Stimulated activated CD8-positive, alpha-beta memory T cell treated with anti-CD3 and anti-CD28 coated beads, Interleukin-15, amount 100 ng/mL, for 4 hours (primary cell): Measurements from ENCODE around the gene EVA1A.
"Not testable (repeated sequence)": the region's sequence is repeated elsewhere in the genome, so short reads cannot be mapped to it uniquely, and the experiment has no call there.

ENCODE experiments used
- DNase-seq, 2 donors: peaks; one replicate each; pipeline ENCODE4 v3.0.0-alpha.2; 2020; ENCODE audit warnings: low read depth in 2 of 2

Gene EVA1A

DNA sequence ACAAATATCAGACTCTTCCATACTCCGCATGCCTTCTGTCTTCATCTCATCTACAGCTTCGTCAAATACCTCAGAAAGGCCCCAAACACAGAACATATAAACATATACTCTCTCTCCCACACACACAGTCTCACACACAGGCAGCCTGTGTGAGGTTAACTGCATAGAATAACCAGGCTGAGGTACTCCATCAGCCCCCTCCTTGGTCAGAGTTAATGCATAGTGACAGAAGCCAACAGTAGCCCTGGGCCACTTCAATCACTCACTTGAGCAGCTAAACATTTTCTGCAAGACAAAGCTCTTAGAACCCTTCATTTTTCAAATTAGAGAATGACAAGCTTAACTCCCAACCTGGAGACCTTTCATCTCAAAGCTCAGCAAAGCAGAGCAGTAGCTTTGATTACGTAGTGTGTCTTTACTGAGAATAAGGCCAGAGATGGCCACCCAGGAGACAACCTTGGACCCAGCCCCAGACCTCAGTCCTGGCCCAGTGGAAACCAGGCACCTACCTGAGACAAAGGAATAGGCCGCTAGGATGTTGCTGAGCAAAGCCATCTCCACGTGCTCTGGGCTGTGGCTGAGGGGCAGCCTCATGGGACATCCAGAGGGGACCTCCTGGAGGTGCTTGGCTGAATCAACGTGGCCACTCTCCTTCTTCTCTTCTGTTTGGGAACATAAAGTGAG is 43.0 kb downstream of the EVA1A start:
- DNase-seq, result no peak

GRCh38 chr2:75516378-75517360 is 44.1 kb downstream of the EVA1A start:
- no peak for DNase-seq

DNA sequence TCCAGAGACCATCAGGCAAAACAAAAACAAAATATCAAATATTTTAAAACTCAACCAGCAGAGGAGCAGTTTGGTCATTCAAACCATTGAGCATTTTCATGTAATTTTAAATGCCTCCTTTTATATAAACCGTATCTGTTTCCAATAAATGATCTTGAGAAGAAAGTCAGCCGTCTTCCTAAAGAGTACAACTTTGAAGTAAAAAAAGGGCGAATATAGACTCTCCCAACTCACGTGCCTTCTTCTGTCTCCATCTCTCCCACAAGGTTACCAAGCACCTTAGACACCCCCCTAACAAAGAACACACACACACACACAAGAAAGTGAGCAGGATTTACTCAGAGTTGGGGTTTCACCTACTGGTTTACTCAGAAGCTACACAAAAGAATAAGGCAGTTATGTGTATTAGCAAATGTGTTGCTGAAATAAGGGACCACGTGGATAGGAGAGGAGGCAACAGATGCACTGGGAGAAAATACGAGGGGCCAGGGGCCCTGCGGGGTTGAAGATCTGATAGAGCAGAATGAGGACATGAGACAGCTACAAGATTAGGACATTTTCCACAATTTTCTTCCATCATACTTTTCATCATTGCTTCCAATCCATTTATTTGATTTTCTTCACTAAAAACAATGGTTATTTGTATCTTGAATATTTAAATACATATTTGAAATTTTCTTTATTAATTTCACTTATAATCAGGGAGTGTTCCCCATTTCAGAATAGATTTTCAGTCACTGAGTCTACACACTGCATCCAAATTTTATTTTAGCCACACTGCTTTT is 45.0 kb downstream of the EVA1A start:
- DNase-seq, result no peak

GRCh38 chr2:75513616-75514170 is 47.0 kb downstream of the EVA1A start:
- no peak for DNase-seq

DNA sequence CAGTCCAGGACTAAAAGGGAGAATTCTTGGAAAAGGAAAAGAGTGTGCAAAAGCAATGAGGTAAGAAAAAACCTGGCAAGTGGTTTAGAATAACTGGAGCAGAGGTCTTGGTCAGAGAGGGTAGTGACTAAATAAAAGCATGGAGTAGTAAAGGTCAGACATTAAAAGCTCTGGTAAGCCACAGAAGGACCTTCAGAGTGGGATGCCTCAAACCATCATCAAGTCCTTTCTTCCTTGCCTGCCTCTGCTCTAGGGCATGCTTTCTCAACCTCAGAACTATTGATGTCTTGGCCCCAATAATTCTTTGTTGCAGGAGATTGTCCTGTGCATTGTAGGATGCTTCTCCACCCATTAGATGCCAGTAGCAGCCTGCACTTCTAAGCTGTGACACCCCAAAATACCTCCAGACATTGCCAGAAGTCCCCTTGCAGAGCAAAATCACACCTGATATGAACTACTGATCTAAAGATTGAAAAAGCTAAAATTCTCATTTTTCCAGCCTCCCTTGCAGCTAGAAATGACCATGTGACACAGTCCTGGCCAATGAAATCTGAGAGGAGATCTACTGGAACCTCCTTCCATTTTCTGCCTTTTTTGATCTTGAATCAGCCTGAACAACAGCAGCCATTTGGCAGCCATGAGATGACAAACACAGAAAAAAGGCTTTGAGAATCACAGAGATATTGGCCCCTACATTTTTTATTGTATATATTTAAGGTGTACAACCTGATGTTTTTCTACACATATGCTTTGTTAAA is 48.1 kb downstream of the EVA1A start:
- no peak for DNase-seq

DNA sequence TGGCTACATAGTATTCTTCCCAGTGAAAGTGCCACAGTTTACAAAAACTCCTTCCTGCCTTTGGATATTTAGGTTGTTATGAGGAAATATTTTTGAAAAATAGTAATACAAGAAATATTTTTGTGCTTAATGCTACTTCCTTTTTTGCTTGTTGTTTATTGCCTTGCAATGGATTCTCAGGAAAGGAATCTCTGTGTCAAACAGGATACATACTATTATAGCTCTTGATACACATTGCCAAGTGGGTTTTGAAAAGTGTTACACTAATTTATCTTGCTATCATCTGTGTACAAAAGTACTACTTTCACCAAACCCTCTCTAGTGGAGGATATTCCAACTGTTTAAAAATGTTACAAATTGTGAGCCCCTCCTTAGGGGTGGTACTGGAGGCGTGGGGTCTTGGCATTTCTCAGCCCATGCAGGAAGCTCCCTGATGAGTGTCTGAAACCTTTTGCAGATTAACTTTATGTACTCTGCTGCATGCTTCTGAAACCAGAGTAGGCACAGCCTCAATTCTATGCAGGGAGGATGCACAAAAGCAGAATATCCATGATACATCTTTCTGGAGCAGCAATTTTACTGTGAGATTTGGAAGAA is 54.5 kb downstream of the EVA1A start:
- no peak for DNase-seq

DNA sequence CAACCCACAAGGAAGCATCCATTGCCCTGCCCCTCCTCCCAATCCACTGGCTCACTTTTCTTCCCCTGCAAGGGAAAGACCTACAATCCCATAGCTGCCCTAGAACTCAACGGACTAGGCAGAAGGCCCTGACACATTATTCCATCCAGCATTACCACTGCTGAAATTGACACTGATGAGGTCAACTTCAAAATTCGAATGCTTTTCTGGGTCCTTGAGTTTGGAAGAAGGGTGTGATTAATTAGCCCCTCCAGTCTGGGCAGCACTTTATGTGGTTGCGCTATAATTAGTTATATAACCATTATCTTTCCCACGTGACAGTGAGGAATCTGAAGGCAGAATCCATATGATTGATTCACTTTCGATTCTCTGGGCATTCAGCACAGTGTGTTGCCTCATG is 55.7 kb downstream of the EVA1A start:
- DNase-seq, result no peak

- no peak for DNase-seq
These were observed 57.6 kb downstream of the EVA1A start for GRCh38 chr2:75503048-75503607.

GRCh38 chr2:75500633-75501032 is 60.1 kb downstream of the EVA1A start:
- DNase-seq, result no peak

- no peak for DNase-seq
These were observed 61.2 kb downstream of the EVA1A start for GRCh38 chr2:75499534-75499933.

- DNase-seq, result no peak
These were observed 61.8 kb downstream of the EVA1A start for GRCh38 chr2:75498907-75499306.

- no peak for DNase-seq
These were observed 63.5 kb downstream of the EVA1A start for GRCh38 chr2:75497256-75497655.

DNA sequence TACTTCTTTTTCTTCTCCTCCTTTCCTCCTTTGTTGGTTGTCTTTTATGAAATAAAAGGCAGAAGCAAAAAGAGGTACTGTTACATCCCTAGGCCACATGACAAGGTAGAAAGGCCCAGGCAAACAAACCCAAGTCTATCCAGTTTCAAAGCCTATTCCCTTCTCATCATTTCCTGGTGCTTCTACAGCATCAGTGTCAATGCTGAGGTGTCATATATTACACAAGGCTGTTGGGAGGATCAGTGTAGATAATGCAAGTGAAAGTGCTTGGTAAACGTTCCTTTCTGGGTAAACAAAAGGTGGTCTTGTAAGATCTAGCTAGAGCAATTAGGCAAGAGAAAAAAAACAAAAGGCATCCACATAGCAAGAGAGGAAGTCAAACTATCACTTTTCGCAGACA is 64.9 kb downstream of the EVA1A start:
- DNase-seq, result no peak

- DNase-seq, result no peak
These were observed 66.5 kb downstream of the EVA1A start for GRCh38 chr2:75494137-75494769.

DNA sequence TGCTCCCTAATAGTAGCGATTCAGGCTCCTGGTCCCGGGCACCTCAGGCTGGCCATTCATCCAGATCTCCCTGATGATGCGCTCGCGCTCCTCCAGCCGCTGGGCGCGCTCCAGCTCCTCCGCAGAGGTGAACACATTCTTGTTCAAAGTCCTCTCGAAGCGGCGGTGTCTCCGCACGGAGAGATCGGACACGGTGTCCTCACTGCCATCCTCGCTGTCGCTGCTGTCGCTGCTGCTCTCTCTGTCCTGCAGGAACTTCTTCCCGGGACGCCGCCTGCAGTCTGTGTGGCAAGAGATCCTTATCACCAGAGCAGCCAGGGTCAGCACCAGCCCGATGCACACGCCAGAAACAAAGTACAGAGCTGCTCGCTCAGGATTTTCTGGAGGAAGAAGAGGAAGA is 67.5 kb downstream of the EVA1A start:
- no peak for DNase-seq

- no peak for DNase-seq
These were observed 69.5 kb downstream of the EVA1A start for GRCh38 chr2:75491129-75491753.

DNA sequence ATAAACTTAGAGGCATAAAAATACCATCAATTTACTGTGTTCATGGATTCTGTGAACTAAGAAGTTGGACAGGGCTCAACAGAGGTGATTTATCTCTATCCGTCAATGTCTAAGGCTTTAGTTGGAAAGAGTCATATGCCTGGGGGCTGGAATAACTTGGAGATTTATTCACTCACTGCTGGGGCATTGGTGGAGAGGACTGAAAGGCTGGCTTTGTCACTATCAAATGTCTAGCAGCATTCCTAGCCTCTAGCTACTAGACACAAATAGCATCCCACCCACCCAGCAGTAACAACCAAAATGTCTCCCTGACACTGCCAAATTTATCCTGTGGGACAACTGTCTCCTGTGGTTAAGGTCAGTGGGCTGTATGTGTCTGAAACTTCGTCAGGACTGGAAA is 71.0 kb downstream of the EVA1A start:
- DNase-seq, result no peak

DNA sequence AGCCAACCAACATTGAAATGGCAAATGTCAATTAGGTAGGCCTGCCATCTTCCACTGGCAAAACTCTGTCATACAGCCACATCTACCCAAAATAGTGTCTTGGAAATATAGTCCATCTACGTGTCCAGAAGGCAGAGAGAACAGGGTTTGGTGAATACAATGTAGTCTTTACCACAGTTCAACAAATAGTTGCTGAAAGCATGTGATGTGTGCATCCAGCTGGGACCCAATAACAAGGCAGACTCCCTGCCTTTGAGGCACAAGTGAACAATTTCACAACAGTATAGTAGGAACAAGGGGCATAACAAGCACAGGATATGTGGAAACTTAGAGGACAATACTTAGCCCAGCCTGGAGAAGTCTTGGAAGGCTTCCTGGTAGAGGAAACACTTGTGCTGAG is 72.6 kb downstream of the EVA1A start:
- DNase-seq, result no peak

DNA sequence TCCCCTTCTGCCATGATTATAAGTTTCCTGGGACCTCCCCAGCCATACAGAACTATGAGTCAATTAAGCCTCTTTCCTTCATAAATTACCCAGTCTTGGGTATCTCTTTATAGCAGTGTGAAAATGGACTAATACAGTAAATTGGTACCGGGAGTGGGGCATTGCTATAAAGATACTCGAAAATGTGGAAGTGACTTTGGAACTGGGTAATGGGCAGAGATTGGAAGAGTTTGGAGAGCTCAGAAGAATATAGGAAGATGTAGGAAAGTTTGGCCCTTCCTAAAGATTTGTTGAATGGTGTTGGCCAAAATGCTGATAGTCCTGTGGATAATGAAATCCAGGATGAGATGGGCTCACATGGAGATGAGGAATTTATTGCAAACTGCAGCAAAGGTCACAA is 74.0 kb downstream of the EVA1A start:
- DNase-seq, result not testable (repeated sequence)

- no peak for DNase-seq
These were observed 75.9 kb downstream of the EVA1A start for GRCh38 chr2:75484840-75485239.
